Gastroesophageal sphincter (tissue), 3 donors: ENCODE results near the gene ACP3.

Source experiments
- CTCF ChIP-seq, 4 experiments: fragments of 200-600 bp in 2 of 4; fragments of 450-650 bp in 2 of 4; sonication (generic) in 1 of 4; IDR thresholded peaks; one replicate each; pipeline ENCODE4 v1.5.1; 2017 to 2019; ENCODE audit warnings: antibody characterized with exemption in 4 of 4, mild to moderate bottlenecking in 2 of 4, moderate library complexity in 2 of 4
- POLR2AphosphoS5 ChIP-seq: sonication (generic); formaldehyde crosslinking; IDR thresholded peaks from one replicate; pipeline ENCODE4 v1.6.1; 2017; ENCODE audit warnings: antibody characterized with exemption

GRCh38 chr3:132399054-132399929 lies 82.1 kb downstream of the ACP3 start:
- TF ChIP-seq POLR2AphosphoS5 (no peak), CTCF (IDR thresholded peaks at IDR 0.05) (peak; percentile 30 to 72 (median 52))
